ENCODE results near the gene TACR2.

Gene TACR2

DNA sequence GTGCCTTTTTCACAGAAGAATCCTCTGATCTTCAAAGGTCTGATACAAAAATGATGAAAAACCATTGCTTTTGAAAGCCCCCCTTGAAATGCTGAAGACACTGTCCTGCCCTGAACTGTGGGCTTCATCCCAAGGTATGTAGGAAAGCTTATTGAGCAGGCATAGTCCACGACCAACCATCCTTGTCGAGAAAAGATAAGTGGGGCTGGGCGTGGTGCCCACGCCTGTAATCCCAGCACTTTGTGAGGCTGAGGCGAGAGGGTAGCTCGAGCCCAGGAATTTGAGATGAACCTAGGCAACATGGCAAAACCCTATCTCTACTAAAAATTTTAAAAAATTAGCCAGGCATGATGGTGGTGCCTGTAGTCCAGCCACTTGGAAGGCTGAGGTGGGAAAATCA is 25.6 kb downstream of the TACR2 start:
- DNase-seq (ENCODE audit: low spot score in 2 of 2) = no peak
- Mint-ChIP-seq H3K27me3 (no peaks in the 10 kb centered on the region), H3K4me3 (no peak overlapping the region), H3K9me3 (no peaks in the 10 kb centered on the region), H3K4me1 (peaks cover 19% of the 10 kb centered on the region), H3K27ac (peak overlapping the region; percentile 70), H3K36me3 (peaks cover 26% of the 10 kb centered on the region)
- no peak for ATAC-seq (ENCODE audit: low read depth)

DNA sequence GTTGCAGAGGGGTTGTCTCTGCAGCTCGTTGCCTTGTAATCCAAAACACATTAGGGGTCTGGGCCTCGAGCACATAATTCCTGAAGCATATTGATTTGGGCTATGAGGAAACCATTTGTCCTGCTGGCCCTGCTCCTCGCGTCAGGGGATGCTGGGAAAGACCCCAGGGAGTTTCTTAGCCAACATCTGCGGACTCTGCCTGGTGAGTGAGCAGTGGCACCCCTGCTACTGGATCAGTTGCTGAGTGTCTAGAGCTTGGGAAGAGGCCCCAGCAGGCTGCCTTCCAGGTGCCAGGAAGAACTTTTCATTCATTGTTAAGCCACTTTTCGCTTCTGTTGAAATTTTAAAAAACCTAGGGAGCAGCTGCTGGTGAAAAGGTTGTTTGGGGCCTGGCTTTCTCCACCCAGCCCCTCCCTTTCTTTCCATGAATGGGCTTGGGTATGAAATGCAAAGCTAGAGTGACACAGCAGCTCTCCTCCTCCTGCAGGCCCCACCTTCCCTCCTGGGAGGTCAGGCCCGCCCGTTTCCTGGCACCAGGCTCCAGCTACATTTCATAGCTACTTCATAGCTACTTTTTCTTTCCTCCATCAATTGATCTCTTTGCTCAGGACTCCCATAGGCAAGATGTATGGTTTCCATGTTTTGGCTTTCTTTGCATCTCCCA is 26.8 kb downstream of the TACR2 start:
- Mint-ChIP-seq H3K36me3 (peaks cover 32% of the 10 kb centered on the region), H3K9me3 (no peaks in the 10 kb centered on the region), H3K27me3 (no peaks in the 10 kb centered on the region), H3K27ac (peak overlapping the region; percentile 70), H3K4me3 (no peak overlapping the region), H3K4me1 (peaks cover 19% of the 10 kb centered on the region)
- DNase-seq (ENCODE audit: low spot score in 2 of 2) = no peak
- ATAC-seq (ENCODE audit: low read depth) = no peak

DNA sequence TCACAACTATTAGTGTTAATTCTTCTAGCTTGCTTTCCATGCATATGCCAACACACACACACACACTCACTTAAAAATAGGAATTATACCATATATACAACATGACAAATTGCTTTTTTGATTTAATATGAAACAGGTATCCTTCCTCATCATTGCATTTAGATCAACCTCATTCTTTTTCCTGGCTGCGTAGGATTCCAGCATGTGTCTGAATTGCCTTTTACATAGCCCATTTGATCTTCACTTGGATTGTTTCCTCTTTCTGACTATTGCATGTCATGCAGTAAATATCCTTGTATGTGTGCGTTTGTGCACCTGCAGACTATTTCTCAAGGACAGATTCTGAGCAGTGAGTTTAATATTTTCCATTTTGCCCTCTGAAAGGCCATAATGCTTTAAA is 28.2 kb downstream of the TACR2 start:
- Mint-ChIP-seq H3K9me3 (no peaks in the 10 kb centered on the region), H3K4me3 (no peak overlapping the region), H3K36me3 (peaks cover 36% of the 10 kb centered on the region), H3K4me1 (peaks cover 19% of the 10 kb centered on the region), H3K27me3 (no peaks in the 10 kb centered on the region), H3K27ac (peak overlapping the region; percentile 50)
- no peak for DNase-seq (ENCODE audit: low spot score in 2 of 2)
- no peak for ATAC-seq (ENCODE audit: low read depth)

DNA sequence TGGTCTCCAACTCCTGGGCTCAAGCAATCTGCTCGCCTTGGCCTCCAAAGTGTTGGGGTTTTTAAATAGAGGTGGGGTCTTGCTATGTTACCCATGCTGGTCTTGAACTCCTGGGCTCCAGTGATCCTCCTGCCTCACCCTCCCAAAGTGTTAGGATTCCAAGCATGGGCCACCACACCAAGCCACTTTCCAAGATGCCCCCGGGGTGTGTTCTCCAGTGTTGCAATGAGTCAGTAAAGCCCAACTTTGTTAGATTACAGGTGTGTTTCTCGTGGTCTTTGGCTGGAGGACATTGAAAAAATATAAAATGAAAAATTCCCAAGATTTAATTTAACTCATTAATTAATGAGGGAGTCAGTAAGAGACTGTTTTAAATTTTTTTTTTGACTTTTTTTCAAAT is 29.2 kb downstream of the TACR2 start:
- H3K27me3 Mint-ChIP-seq = no peaks in the 10 kb centered on the region
- no peak overlapping the region for H3K4me3 Mint-ChIP-seq
- no peak for DNase-seq (ENCODE audit: low spot score in 2 of 2)
- peak overlapping the region; percentile 63 for H3K27ac Mint-ChIP-seq
- no peaks in the 10 kb centered on the region for H3K9me3 Mint-ChIP-seq
- no peak for ATAC-seq (ENCODE audit: low read depth)
- H3K4me1 Mint-ChIP-seq = peaks cover 17% of the 10 kb centered on the region
- H3K36me3 Mint-ChIP-seq = peaks cover 37% of the 10 kb centered on the region

DNA sequence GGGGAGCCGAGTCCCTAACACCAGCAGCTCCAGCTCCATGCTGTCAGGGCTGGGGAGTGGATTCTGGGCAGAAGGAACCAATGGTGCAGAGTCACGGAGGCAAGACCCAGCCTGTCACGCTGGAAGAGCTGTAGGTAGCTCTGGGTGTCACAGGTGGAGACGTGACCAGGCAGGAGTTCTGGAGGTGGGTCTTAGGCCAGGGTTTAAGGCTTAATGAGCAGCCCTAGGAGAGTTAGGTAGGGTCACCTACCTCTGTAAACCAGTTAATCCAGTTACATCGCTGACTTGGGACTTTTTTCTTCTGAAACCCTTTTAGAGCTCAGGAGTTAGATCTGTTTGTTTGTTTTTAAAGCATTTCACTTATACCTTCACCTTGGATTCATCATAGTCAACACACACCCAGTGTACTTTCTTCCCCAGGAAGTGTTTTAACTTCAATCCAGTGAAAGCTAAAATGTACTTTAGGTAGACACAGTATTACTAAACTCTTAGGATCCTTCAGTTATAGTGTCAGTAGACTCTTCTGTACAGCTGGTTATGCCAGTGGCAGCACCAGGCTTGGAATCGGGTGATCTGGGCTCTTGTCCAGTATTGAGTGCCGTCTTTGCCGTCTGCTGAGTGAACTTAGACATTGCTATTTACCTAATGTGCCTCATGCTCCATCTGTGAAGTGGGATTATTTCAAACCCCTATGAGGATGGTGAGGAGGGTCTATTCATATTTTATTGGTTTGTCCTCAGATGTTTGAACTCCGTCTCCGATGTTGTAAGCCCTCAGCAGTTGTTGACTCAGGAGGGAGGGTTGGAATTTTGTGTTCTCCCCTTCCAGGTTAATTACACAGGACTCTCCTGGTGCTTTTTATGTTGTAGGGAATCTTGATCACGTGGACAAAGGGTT is 31.0 kb downstream of the TACR2 start:
- no peaks in the 10 kb centered on the region for H3K27me3 Mint-ChIP-seq
- no peaks in the 10 kb centered on the region for H3K9me3 Mint-ChIP-seq
- no peak overlapping the region for H3K4me3 Mint-ChIP-seq
- ATAC-seq (ENCODE audit: low read depth) (no peak), DNase-seq (ENCODE audit: low spot score in 2 of 2) (no peak)
- H3K36me3 Mint-ChIP-seq = peaks cover 37% of the 10 kb centered on the region
- H3K4me1 Mint-ChIP-seq = peaks cover 9% of the 10 kb centered on the region
- no peak overlapping the region for H3K27ac Mint-ChIP-seq

DNA sequence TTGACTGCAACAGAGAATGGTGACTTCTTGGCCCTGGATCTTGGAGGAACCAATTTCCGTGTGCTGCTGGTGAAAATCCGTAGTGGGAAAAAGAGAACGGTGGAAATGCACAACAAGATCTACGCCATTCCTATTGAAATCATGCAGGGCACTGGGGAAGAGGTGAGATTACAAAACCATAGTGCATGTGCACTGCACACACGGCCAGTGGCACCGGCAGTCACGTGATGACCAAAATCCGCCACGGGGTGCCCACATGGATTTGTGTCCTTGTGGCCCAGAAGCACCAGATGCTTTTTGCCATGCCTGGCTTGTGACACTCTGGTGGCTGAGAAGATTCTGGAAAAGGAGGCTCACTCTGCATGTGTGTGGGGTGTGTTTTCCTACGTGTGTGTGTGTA is 32.4 kb downstream of the TACR2 start:
- no peak for DNase-seq (ENCODE audit: low spot score in 2 of 2)
- no peak for ATAC-seq (ENCODE audit: low read depth)
- Mint-ChIP-seq H3K27ac (peak overlapping the region; percentile 73), H3K4me1 (peaks cover 3% of the 10 kb centered on the region), H3K27me3 (no peaks in the 10 kb centered on the region), H3K9me3 (no peaks in the 10 kb centered on the region), H3K36me3 (peaks cover 38% of the 10 kb centered on the region), H3K4me3 (no peak overlapping the region)

DNA sequence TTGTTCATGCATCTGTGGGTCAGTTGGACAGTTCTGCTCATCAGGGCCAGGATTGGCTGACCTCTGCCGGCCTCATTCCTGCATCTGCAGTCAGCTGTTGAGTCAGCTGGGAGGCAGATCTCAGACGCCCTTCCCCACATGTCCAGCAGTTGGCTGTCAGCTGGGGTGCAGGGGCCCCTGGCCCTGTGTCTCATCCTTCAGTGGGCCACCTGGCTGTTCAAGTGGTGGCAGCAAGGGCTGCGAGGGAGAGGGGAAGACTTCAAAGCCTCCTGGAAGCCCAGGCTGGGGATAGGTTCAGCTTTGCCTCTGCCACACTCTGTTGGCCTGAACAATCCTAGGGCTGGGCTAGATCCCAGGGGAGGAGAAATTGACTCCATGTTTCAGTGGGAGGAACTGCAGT is 33.2 kb downstream of the TACR2 start:
- H3K4me1 Mint-ChIP-seq = peaks cover 4% of the 10 kb centered on the region
- H3K36me3 Mint-ChIP-seq = peaks cover 38% of the 10 kb centered on the region
- ATAC-seq (ENCODE audit: low read depth) (no peak), DNase-seq (ENCODE audit: low spot score in 2 of 2) (no peak)
- H3K27ac Mint-ChIP-seq = peak overlapping the region; percentile 73
- H3K4me3 Mint-ChIP-seq = no peak overlapping the region
- H3K27me3 Mint-ChIP-seq = no peaks in the 10 kb centered on the region
- no peaks in the 10 kb centered on the region for H3K9me3 Mint-ChIP-seq

DNA sequence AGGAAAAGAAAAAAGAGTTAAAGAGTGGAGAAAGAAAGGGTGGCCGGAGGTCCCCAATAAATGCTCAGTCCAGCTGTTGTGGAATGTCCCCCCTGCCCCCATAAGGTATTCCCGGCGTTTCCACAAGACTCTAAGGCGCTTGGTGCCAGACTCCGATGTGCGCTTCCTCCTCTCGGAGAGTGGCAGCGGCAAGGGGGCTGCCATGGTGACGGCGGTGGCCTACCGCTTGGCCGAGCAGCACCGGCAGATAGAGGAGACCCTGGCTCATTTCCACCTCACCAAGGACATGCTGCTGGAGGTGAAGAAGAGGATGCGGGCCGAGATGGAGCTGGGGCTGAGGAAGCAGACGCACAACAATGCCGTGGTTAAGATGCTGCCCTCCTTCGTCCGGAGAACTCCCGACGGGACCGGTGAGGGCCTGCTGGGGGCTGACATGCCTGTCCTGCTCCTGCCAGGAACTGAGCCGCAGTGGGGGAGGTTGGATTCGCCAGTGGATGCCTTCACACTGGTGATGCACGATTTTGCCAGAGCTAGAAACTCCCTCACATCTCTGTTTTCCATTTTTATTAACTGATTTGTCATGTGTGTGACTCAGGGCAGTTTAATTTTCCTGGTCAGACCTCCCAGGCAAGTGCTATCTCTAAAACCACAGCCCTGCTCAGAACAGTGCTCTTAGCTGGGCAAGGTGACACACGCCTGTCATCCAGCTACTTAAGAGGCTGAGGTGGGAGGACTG is 34.2 kb downstream of the TACR2 start:
- H3K4me3 Mint-ChIP-seq = no peak overlapping the region
- H3K27ac Mint-ChIP-seq = no peak overlapping the region
- DNase-seq (ENCODE audit: low spot score in 2 of 2) (no peak), ATAC-seq (ENCODE audit: low read depth) (no peak)
- peaks cover 9% of the 10 kb centered on the region for H3K4me1 Mint-ChIP-seq
- H3K36me3 Mint-ChIP-seq = peaks cover 35% of the 10 kb centered on the region
- H3K27me3 Mint-ChIP-seq = no peaks in the 10 kb centered on the region
- no peaks in the 10 kb centered on the region for H3K9me3 Mint-ChIP-seq

DNA sequence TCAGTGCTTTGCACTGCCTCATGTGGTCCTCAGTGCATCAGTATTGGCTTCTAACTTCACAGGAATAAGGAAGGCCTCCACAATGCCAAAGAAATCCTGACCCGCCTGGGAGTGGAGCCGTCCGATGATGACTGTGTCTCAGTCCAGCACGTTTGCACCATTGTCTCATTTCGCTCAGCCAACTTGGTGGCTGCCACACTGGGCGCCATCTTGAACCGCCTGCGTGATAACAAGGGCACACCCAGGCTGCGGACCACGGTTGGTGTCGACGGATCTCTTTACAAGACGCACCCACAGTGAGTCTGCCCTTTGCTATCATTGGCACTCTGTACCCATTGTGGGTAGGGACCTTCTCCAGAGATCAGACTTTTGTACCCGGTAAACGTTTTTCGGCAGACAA is 36.9 kb downstream of the TACR2 start:
- H3K9me3 Mint-ChIP-seq = no peaks in the 10 kb centered on the region
- H3K36me3 Mint-ChIP-seq = peaks cover 24% of the 10 kb centered on the region
- peak overlapping the region; percentile 63 for H3K27ac Mint-ChIP-seq
- DNase-seq (ENCODE audit: low spot score in 2 of 2) (no peak), ATAC-seq (ENCODE audit: low read depth) (no peak)
- no peak overlapping the region for H3K4me3 Mint-ChIP-seq
- peaks cover 13% of the 10 kb centered on the region for H3K4me1 Mint-ChIP-seq
- no peaks in the 10 kb centered on the region for H3K27me3 Mint-ChIP-seq

DNA sequence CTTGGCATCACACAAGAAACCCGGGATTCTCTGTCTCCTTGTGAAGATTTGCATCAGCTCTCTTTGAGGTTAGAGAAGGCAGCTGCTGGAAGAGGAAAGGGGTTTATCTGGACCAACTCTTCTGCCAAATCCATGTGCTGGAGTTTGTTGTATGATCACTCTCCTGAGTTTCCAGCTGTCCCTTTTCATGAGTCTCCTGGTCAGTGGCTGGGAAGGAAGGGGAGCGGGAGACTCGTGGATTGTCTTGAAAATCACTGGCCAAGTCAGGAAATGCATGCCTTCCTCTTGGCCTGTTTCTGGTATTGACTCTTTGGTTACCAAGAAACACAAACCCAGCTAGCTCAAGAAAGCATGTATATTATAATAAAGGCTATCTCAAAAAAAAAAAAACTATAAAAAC is 38.8 kb downstream of the TACR2 start:
- H3K4me3 Mint-ChIP-seq = no peak overlapping the region
- H3K27me3 Mint-ChIP-seq = no peaks in the 10 kb centered on the region
- peaks cover 21% of the 10 kb centered on the region for H3K36me3 Mint-ChIP-seq
- peak overlapping the region; percentile 94 for H3K27ac Mint-ChIP-seq
- ATAC-seq (ENCODE audit: low read depth) (no peak), DNase-seq (ENCODE audit: low spot score in 2 of 2) (no peak)
- no peaks in the 10 kb centered on the region for H3K9me3 Mint-ChIP-seq
- peaks cover 13% of the 10 kb centered on the region for H3K4me1 Mint-ChIP-seq

DNA sequence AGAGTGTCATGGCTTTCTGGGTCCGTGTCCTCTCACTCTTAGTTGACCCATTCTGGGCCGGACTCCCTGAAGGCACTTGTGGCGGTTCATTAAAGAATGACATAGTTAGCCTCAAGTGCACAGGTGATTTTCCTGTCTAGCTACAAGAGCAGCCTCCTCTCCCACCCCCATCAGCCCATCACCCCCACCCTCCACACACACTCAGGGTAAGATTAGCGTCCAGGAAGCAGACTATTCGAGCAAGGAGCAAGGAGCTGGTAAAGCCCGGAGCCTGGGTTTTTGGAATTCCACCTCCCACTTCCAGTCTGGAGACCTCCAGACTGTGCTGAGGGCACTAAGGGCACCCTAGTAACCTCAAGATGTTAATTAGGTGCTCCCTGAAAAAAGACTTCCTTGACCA is 39.5 kb downstream of the TACR2 start:
- Mint-ChIP-seq H3K9me3 (no peaks in the 10 kb centered on the region), H3K27ac (peak overlapping the region; percentile 94), H3K36me3 (peaks cover 18% of the 10 kb centered on the region), H3K4me3 (no peak overlapping the region), H3K27me3 (no peaks in the 10 kb centered on the region), H3K4me1 (peaks cover 13% of the 10 kb centered on the region)
- ATAC-seq (ENCODE audit: low read depth) (no peak), DNase-seq (ENCODE audit: low spot score in 2 of 2) (no peak)

DNA sequence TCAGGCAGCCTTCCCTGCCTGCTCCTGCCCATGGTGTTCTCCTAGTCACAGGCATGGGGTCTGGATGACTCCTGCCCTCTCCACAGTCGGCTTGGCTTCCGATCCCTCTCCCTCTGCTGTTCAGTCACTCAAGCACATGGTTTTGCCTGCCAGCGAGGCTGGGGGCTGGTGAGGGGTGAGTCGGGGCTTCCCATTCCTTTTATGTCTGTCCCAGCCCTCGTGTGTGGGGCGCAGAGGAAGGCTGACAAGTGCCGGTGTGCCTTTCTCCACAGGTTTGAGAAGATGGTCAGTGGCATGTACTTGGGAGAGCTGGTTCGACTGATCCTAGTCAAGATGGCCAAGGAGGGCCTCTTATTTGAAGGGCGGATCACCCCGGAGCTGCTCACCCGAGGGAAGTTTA is 40.1 kb downstream of the TACR2 start:
- H3K27me3 Mint-ChIP-seq = no peaks in the 10 kb centered on the region
- H3K9me3 Mint-ChIP-seq = no peaks in the 10 kb centered on the region
- ATAC-seq (ENCODE audit: low read depth) (no peak), DNase-seq (ENCODE audit: low spot score in 2 of 2) (no peak)
- peak overlapping the region; percentile 94 for H3K27ac Mint-ChIP-seq
- H3K4me3 Mint-ChIP-seq = no peak overlapping the region
- H3K4me1 Mint-ChIP-seq = peaks cover 13% of the 10 kb centered on the region
- peaks cover 22% of the 10 kb centered on the region for H3K36me3 Mint-ChIP-seq

DNA sequence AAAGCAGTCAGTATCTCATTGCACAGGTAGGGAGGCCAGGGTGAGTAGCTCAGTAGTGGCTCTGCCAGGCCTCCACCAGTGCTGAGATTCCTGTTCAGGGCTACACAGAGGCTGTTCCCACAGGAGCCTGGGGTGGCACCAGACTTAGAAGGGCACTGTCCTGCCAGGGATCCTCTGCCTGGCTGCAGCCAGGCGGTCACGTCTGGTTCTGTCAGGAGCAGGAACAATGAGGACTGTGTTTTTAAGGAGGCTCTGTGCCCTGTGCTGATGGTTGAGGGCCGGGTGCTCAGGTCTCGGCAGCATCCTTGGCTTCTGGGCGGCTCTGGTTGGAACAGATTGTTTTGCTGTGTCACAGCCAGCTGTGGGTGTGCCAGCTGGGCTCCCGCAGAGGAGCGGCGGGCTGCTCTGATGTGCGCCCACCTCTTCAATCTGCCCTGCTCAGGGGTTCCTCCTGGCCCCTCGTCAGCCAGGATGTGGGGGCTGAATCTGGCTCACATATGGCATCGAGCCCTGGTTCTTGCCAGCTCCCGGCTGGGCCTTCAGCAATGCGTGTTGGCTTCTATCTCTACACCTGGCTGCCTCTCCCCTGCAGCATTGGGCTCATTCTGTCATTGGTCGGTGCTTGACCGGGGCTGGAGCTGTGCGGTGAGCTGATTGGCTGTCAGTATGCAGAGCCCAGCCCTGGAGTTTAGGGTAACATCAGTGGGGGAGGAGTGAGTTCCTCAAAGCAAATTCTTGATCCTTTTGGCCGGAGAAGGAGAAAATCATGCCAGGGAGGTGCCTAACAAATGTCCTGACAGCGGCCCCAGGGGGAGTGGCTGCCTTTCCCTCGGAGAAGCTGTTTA is 41.2 kb downstream of the TACR2 start:
- Mint-ChIP-seq H3K36me3 (peaks cover 30% of the 10 kb centered on the region), H3K4me1 (peaks cover 13% of the 10 kb centered on the region), H3K4me3 (no peak overlapping the region), H3K27me3 (no peaks in the 10 kb centered on the region), H3K9me3 (no peaks in the 10 kb centered on the region), H3K27ac (peak overlapping the region; percentile 94)
- ATAC-seq (ENCODE audit: low read depth) = no peak
- no peak for DNase-seq (ENCODE audit: low spot score in 2 of 2)
